GM19324 (cell line): ENCODE data around the gene VMP1.
"Not testable (repeated sequence)": the region's sequence is repeated elsewhere in the genome, so short reads cannot be mapped to it uniquely, and the experiment has no call there.

ENCODE experiments used
- ATAC-seq: cut with Tn5 transposase; IDR thresholded peaks from one replicate; pipeline ENCODE4 v1.9.1; 2021; ENCODE audit warnings: mild to moderate bottlenecking, moderate library complexity; ENCODE audit not compliant: unreplicated experiment, low FRiP score

Gene VMP1

GRCh38 chr17:59752922-59753321 is 45.5 kb downstream of the VMP1 start:
- no peak for ATAC-seq

- no peak for ATAC-seq
These were observed 46.3 kb downstream of the VMP1 start for GRCh38 chr17:59753522-59754467.

- ATAC-seq, result no peak
These were observed 47.1 kb downstream of the VMP1 start for GRCh38 chr17:59754552-59754951.

GRCh38 chr17:59755069-59755468 is 47.6 kb downstream of the VMP1 start:
- ATAC-seq, result not testable (repeated sequence)

GRCh38 chr17:59756236-59756818 is 48.9 kb downstream of the VMP1 start:
- ATAC-seq, result no peak

- ATAC-seq, result no peak
These were observed 49.6 kb downstream of the VMP1 start for GRCh38 chr17:59757043-59757442.

GRCh38 chr17:59757470-59757869 is 50.0 kb downstream of the VMP1 start:
- no peak for ATAC-seq

GRCh38 chr17:59757881-59758385 is 50.5 kb downstream of the VMP1 start:
- no peak for ATAC-seq

- ATAC-seq, result not testable (repeated sequence)
These were observed 51.7 kb downstream of the VMP1 start for GRCh38 chr17:59758998-59759651.

- no peak for ATAC-seq
These were observed 52.7 kb downstream of the VMP1 start for GRCh38 chr17:59760160-59760559.

- no peak for ATAC-seq
These were observed 54.1 kb downstream of the VMP1 start for GRCh38 chr17:59761385-59762048.

GRCh38 chr17:59762049-59762823 is 54.8 kb downstream of the VMP1 start:
- no peak for ATAC-seq

GRCh38 chr17:59762824-59763374 is 55.4 kb downstream of the VMP1 start:
- ATAC-seq, result no peak

GRCh38 chr17:59763861-59764260 is 56.4 kb downstream of the VMP1 start:
- no peak for ATAC-seq

- ATAC-seq, result no peak
These were observed 56.9 kb downstream of the VMP1 start for GRCh38 chr17:59764292-59764741.

GRCh38 chr17:59765038-59765437 is 57.6 kb downstream of the VMP1 start:
- ATAC-seq, result no peak

GRCh38 chr17:59766491-59766890 is 59.0 kb downstream of the VMP1 start:
- no peak for ATAC-seq

- no peak for ATAC-seq
These were observed 59.7 kb downstream of the VMP1 start for GRCh38 chr17:59767176-59767575.

GRCh38 chr17:59769887-59770286 is 62.4 kb downstream of the VMP1 start:
- ATAC-seq, result no peak
